GM18907 (cell line): ENCODE results near the gene RBBP8.
A peak's percentile ranks its signal among the peaks of the same experiment; 100 is the strongest.
"Not testable (repeated sequence)": the region's sequence is repeated elsewhere in the genome, so short reads cannot be mapped to it uniquely, and the experiment has no call there.

Experiments used
- ATAC-seq: cut with Tn5 transposase; IDR thresholded peaks from one replicate; pipeline ENCODE4 v1.9.1; 2021; ENCODE audit warnings: mild to moderate bottlenecking, moderate library complexity; ENCODE audit not compliant: unreplicated experiment

Gene RBBP8

DNA sequence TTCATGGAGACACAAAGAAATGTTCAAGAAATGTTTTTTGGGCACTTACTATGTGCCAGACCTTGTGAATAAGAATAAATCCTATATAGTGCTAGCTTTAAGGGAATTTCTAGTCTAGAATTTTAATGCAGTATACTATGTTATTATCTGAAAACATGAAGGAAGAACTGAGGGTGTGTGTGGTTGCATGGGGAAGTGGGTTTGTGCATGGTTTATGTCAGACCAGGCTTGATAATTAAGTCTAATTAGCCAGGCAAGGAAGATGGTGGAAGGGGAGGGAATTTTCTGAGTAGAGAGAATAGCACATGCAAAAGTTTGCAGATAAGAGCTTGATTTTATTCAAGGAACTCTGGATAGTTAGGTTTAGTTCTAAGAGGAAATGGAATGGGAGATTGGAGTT, 6.5 kb downstream of the RBBP8 start:
- no peak for ATAC-seq

DNA sequence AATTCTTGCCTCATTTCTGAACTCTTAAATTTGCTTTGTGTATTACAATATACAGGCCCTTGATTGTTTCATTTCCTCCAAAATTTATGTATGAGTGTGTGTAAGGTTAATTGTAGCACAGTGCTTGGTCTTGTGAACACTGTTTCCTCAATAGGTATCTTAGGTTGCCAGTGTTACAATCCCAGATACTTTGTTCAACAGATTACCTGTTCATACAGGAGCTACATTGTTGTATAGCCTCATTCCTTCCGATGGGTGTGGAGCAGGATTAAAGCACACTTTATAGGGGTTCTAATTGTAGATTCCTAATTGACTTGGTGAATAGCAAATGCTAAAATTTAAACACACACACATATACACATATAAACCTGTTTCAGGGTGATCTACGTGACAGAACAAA, 10.7 kb downstream of the RBBP8 start:
- no peak for ATAC-seq

DNA sequence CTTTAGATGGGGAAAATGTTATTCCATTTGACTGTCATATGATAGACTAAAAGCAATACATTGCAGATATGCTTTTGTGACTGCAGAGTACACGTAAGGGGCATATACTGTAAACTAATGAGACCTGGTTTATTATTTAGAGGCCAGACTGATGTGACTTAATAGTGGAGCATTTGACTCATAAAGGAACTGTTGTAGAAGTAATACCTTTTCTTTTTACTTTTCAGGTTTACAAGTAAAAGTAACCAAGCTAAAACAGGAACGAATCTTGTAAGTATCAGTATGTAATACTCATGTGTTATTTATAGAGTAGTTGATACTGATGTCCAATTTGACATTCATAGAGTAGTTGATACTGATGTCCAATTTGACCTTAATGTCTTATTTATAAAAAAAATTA, 13.1 kb downstream of the RBBP8 start:
- no peak for ATAC-seq

- ATAC-seq, result no peak
Observed at GRCh38 chr18:22946846-22947245, 13.7 kb downstream of the RBBP8 start.

- ATAC-seq, result peak; percentile 51
Observed at GRCh38 chr18:22951823-22952222, 18.7 kb downstream of the RBBP8 start.

DNA sequence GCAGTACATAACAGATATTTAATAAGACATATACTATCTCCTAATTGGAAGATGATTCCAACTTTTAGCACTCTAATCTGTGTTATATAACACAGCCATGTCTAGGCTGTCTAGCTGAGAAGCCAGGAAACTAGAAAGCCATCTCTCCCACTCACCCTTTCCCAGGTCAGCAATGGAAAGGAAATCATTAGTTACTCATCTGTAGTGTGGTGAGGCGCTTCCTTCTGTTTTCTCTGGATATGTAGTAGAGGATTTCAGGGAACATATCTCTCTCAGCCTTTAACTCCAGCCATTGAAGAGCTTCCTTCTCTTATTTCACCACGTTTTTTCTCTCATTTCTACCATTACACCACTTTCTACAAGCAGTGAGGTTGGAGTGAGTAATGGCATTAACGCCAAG, 19.4 kb downstream of the RBBP8 start:
- ATAC-seq, result no peak

DNA sequence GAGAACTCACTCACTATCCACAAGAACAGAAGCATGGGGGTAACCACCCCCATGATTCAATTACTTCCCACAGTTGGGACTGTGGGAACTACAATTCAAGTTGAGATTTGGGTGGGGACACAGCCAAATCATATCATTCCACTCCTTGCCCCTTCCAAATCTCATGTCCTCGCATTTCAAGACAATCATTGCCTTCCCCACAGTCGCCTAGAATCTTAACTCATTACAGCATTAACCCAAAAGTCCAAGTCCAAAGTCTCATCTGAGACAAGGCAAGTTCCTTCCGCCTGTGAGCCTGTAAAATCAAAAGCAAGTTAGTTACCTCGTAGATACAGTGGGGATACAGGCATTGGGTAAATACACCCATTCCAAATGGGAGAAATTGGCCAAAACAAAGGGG, 20.9 kb downstream of the RBBP8 start:
- not testable (repeated sequence) for ATAC-seq

DNA sequence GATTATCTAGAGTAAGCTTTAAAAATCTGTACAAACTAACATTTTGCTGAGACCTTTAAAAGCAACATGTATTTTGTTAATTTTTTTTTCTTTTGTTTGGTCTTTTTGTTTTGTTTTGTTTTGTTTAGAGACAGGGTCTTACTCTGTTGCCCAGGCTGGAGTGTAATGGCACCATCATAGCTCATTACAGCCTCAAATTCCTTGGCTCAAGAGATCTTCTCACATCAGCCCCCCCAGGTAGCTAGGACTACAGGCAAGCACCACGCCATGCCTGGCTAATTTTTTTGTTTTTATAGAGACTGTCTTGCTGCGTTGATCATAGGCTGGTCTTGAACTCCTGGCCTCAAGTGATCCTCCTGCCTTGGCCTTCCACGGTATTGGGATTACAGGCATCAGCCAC, 23.1 kb downstream of the RBBP8 start:
- ATAC-seq, result no peak

DNA sequence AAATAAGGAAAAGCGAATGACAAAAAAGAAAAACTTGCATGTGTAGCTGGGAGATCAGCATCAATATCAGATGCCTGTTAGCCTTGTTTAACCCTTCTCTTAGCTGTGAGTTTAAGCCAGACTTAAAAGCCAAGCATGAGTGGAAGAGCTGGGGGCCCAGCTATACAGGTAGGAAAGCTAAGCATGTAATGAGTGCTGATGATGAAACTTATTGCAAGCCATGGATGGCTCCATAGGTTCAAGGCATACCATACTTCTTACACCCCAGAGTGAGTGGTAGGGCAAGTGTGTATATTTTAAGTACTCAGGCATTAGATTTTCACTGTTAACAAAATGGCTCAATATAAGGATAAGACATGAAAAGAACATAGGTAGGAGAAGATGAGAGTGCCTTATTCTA, 28.0 kb downstream of the RBBP8 start:
- ATAC-seq, result no peak

GRCh38 chr18:22962004-22962403, 28.9 kb downstream of the RBBP8 start:
- no peak for ATAC-seq

- ATAC-seq, result no peak
Observed at GRCh38 chr18:22964116-22964515, 31.0 kb downstream of the RBBP8 start.

GRCh38 chr18:22964722-22965121, 31.6 kb downstream of the RBBP8 start:
- ATAC-seq, result no peak

GRCh38 chr18:22971038-22971437, 37.9 kb downstream of the RBBP8 start:
- ATAC-seq, result no peak

DNA sequence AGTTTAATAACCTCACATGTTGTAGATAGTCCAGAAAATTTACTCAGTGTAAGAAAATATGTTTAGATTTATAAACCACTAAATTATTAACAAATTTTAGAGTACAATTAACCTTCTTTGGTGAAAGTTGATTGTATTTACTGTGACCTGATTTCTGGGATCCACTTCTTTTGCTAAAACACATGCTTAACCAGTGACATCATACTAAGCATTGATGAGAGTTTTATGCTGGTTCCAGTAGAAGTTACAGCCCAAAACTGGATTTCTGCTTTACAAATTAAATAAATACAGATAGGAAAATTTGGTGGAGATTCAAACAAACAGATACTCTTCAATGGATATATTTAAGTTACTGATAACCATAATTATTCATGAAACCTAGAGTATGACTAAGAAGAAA, 40.9 kb downstream of the RBBP8 start:
- ATAC-seq, result no peak

- ATAC-seq, result no peak
Observed at GRCh38 chr18:22974707-22975106, 41.6 kb downstream of the RBBP8 start.

GRCh38 chr18:22975508-22975907, 42.4 kb downstream of the RBBP8 start:
- ATAC-seq, result no peak

DNA sequence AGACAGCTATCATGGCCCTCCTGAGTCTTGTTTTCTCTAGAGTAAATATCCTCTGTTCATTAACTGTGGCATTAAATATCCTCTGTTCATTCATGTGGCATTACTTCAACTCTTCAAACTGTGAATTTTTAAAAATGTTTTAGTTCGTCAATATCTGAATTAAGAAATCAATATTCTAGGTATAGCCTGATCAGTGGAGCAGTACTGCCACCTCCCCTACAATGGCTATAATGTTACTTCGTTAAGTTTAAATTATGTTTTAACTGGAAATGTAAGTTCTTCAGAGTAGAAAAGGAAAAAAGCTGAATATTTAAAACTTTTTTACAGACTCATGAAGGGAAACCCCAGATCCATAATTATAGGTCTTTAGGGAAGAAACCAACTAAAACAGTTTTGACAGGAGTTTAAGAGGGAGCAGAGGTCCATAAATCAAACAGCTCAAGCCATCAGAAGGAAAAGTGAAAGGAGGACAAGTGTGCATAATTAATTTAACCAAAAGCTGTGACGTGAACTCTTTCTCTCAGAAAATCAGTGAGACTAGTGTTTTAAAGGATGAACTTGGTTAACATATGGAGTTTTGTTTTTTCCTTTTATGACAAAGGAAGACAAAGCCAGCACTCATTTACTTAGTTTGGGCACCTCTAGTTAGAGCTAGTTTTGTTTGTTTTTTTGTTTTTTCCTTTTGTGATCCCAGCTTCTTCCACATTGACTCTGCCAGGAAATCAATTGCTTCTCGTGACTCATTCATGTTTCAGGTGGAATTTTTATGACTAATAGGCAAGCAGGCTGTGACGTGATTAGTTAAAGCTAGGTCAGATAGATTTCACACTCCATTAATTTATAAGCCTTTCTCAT, 44.9 kb downstream of the RBBP8 start:
- ATAC-seq, result peak; percentile 55

DNA sequence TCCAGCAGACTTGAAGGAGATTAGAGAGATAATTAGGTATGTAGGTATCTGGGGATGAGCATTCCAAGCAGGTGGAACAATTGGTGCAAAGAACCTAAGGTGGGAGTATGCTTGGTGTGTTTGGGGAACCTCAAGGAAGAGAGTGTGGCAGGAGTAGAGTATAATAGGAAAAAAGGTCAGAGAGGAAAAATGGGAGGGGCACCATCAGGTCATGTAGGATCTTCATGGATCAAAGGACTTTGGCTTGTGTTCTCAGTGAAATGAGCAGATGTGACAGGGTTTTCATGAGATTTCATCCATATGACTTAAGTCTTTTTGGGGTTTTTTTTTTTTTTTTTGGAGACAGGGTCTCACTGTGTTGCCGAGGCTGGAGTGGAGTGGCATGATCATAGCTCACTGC, 47.3 kb downstream of the RBBP8 start:
- no peak for ATAC-seq

GRCh38 chr18:22981274-22982133, 48.4 kb downstream of the RBBP8 start:
- ATAC-seq, result no peak

- ATAC-seq, result no peak
Observed at GRCh38 chr18:22983175-22983574, 50.0 kb downstream of the RBBP8 start.

DNA sequence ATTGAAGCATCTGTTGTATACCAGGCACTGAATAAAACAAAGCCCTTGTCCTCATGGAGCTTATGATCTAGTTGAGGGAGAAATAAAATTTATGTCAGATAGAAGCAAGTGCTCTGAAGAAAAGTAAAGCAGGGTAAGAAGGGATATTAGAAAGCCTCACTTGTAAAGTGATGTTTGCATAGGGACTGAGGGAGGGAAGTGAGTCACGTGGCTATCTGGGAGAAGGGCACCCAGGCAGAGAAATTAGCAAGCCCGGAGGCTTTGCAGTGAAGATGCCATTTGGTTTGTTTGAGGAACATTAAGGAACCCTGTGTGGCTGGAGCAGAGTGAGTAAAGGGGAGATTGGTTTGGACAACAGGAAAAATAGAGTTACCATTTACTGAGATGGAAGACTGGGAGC, 52.1 kb downstream of the RBBP8 start:
- no peak for ATAC-seq

DNA sequence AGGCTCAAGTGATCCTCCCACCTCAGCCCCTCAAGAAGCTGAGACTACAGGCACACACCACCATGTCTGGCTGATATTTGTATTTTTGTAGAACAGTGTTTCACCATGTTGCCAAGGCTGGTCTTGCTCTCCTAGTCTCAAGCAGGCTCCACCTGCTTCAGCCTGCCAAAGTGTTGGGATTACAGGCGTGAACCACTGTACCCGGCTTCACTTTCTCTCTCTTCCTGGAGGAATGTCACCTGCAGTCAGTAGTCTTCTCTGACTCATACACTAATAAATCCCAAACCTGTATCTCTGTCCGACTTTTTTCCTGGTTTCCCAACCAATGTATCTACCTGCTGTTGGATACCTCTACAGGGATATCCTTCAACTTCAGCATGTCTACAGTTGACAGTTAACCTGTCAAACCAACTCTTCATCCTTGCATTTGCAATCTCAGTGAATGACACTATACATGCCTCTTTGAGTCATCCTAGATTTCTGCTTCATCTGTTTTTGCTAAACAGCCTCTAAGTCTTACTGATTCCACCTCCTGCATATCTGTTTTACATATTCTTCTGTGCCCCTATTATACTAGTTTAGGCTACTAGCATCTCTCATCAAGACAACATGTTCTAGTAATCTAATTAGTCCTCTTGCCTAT, 54.5 kb downstream of the RBBP8 start:
- peak; percentile 14 for ATAC-seq
